HCT116 (cell line): Measurements from ENCODE around the gene MOB3A.

Source experiments
- CBX3 ChIP-seq: IDR thresholded peaks from 2 replicates; pipeline ENCODE4 v1.6.1; 2012; ENCODE audit warnings: low read depth
- EGR1 ChIP-seq: IDR thresholded peaks from 2 replicates; pipeline ENCODE4 v1.6.1; 2012; ENCODE audit warnings: low read depth
- EZH2 ChIP-seq: fragments of 200-600 bp; sonication (generic); IDR thresholded peaks from 2 replicates; pipeline ENCODE4 v1.6.1; 2017; ENCODE audit warnings: antibody characterized with exemption, mixed run types
- EZH2phosphoT487 ChIP-seq: fragments of 200-600 bp; IDR thresholded peaks from 2 replicates; pipeline ENCODE4 v1.6.1; 2018; ENCODE audit warnings: antibody characterized with exemption, borderline replicate concordance
- POLR2A ChIP-seq: IDR thresholded peaks from 2 replicates; pipeline ENCODE4 v1.7.0; 2011; ENCODE audit warnings: borderline replicate concordance; ENCODE audit not compliant: insufficient read depth, insufficient read length; ENCODE audit errors: extremely low read depth
- POLR2AphosphoS5 ChIP-seq: IDR thresholded peaks from 2 replicates; pipeline ENCODE4 v1.6.1; 2011; ENCODE audit warnings: mild to moderate bottlenecking, low read depth, low read length, moderate library complexity
- RAD21 ChIP-seq: IDR thresholded peaks from 2 replicates; pipeline ENCODE4 v1.6.1; 2012; ENCODE audit warnings: low read depth, mild to moderate bottlenecking
- SP1 ChIP-seq: IDR thresholded peaks from 2 replicates; pipeline ENCODE4 v1.6.1; 2012; ENCODE audit warnings: low read depth
- ZFX ChIP-seq: fragments of 450-650 bp; IDR thresholded peaks from 2 replicates; pipeline ENCODE4 v1.6.1; 2017
- TF ChIP-seq, protein P1 (sequence below), 3 experiments: fragments of 200-600 bp in 1 of 3; sonication (generic) in 1 of 3; IDR thresholded peaks in 2 of 3; conservative IDR thresholded peaks in 1 of 3; 2 replicates each; pipeline ENCODE4 v1.5.1; 2012 to 2017; ENCODE audit warnings: low read depth in 2 of 3, low read length in 2 of 3, antibody characterized with exemption in 1 of 3, borderline replicate concordance in 1 of 3, control low read depth in 1 of 3, mild to moderate bottlenecking in 1 of 3, mixed read lengths in 1 of 3, mixed run types in 1 of 3, moderate library complexity in 1 of 3; ENCODE audit not compliant: insufficient read depth in 1 of 3
- TF ChIP-seq, protein P2 (sequence below): IDR thresholded peaks from 2 replicates; pipeline ENCODE4 v1.6.1; 2012; ENCODE audit warnings: low read depth
- TF ChIP-seq, protein P3 (sequence below): IDR thresholded peaks from 2 replicates; pipeline ENCODE4 v1.6.1; 2012

DNA sequence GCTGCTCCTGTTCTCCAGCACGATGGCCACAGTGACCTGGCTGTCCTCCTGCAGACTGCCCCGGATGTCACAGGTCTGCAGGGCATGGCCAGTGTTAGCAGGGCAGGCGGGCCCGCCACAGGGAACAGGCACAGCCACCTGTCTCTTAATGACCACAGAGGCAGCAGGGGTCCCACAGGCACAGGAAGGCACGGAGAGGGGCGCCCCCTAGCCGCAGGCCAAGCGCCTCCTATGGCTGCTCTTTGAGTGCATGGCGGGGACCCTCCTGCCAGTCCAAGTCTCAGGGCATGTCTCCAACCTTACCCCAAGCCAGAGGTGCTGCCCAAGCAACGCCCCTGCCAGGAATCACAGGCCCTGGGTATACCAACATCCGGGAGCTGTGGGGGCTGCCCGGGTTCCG is 14.7 kb upstream of the MOB3A start:
- TF ChIP-seq, protein P1, sequence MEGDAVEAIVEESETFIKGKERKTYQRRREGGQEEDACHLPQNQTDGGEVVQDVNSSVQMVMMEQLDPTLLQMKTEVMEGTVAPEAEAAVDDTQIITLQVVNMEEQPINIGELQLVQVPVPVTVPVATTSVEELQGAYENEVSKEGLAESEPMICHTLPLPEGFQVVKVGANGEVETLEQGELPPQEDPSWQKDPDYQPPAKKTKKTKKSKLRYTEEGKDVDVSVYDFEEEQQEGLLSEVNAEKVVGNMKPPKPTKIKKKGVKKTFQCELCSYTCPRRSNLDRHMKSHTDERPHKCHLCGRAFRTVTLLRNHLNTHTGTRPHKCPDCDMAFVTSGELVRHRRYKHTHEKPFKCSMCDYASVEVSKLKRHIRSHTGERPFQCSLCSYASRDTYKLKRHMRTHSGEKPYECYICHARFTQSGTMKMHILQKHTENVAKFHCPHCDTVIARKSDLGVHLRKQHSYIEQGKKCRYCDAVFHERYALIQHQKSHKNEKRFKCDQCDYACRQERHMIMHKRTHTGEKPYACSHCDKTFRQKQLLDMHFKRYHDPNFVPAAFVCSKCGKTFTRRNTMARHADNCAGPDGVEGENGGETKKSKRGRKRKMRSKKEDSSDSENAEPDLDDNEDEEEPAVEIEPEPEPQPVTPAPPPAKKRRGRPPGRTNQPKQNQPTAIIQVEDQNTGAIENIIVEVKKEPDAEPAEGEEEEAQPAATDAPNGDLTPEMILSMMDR (IDR thresholded peaks at IDR 0.05 in 2 of 3, conservative IDR thresholded peaks at IDR 0.05 in 1 of 3; ENCODE audit: borderline replicate concordance in 1 of 3, insufficient read depth in 1 of 3, low read depth in 2 of 3, low read length in 2 of 3), result peak in 2 of 3 experiments; percentile 6 to 7; a peak in 1 of 6 replicates
- no peak for TF ChIP-seq EZH2
- TF ChIP-seq EZH2phosphoT487, result no peak
- no peak for TF ChIP-seq POLR2A
- TF ChIP-seq, protein P2, sequence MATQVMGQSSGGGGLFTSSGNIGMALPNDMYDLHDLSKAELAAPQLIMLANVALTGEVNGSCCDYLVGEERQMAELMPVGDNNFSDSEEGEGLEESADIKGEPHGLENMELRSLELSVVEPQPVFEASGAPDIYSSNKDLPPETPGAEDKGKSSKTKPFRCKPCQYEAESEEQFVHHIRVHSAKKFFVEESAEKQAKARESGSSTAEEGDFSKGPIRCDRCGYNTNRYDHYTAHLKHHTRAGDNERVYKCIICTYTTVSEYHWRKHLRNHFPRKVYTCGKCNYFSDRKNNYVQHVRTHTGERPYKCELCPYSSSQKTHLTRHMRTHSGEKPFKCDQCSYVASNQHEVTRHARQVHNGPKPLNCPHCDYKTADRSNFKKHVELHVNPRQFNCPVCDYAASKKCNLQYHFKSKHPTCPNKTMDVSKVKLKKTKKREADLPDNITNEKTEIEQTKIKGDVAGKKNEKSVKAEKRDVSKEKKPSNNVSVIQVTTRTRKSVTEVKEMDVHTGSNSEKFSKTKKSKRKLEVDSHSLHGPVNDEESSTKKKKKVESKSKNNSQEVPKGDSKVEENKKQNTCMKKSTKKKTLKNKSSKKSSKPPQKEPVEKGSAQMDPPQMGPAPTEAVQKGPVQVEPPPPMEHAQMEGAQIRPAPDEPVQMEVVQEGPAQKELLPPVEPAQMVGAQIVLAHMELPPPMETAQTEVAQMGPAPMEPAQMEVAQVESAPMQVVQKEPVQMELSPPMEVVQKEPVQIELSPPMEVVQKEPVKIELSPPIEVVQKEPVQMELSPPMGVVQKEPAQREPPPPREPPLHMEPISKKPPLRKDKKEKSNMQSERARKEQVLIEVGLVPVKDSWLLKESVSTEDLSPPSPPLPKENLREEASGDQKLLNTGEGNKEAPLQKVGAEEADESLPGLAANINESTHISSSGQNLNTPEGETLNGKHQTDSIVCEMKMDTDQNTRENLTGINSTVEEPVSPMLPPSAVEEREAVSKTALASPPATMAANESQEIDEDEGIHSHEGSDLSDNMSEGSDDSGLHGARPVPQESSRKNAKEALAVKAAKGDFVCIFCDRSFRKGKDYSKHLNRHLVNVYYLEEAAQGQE, result no peak
- TF ChIP-seq, protein P3, sequence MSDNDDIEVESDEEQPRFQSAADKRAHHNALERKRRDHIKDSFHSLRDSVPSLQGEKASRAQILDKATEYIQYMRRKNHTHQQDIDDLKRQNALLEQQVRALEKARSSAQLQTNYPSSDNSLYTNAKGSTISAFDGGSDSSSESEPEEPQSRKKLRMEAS, result no peak
- no peak for TF ChIP-seq POLR2AphosphoS5
- no peak for TF ChIP-seq EGR1
- TF ChIP-seq SP1, result no peak
- TF ChIP-seq ZFX, result no peak
- no peak for TF ChIP-seq CBX3
- TF ChIP-seq RAD21, result no peak
